Brain microvascular endothelial cell (primary cell): ENCODE measurements around the gene SIL1.

Experiments used
- DNase-seq: peaks from one replicate; pipeline ENCODE4 v3.0.0-alpha.2; 2020
- H3K27ac ChIP-seq: fragments of 250-450 bp; sonication (Bioruptor Pico); 2 replicates; pipeline ENCODE4 v1.5.1; 2020; ENCODE audit warnings: mild to moderate bottlenecking, moderate library complexity
- H3K27me3 ChIP-seq: fragments of 250-450 bp; sonication (Bioruptor Pico); replicated peaks from 2 replicates; pipeline ENCODE4 v1.5.1; 2020; ENCODE audit warnings: mild to moderate bottlenecking
- H3K36me3 ChIP-seq: fragments of 250-450 bp; sonication (Bioruptor Pico); replicated peaks from 2 replicates; pipeline ENCODE4 v1.5.1; 2020; ENCODE audit warnings: mild to moderate bottlenecking
- H3K4me3 ChIP-seq: 2 replicates; pipeline ENCODE4 v1.5.1; 2011; ENCODE audit warnings: low read depth, mild to moderate bottlenecking, control low read depth, low read length, moderate library complexity
- in situ Hi-C: cut with HindIII; loops from 2 replicates; pipeline ENCODE4 v1.10.0; 2017; ENCODE audit warnings: low sequenced_read_pairs, low pct_ligation_motif_present
- TF ChIP-seq, protein P1 (sequence below): IDR thresholded peaks from 2 replicates; pipeline ENCODE4 v1.5.1; 2011; ENCODE audit warnings: low read depth, mild to moderate bottlenecking, moderate library complexity, low read length, control low read depth, inconsistent platforms; ENCODE audit errors: missing control alignments

The SIL1 gene

DNA sequence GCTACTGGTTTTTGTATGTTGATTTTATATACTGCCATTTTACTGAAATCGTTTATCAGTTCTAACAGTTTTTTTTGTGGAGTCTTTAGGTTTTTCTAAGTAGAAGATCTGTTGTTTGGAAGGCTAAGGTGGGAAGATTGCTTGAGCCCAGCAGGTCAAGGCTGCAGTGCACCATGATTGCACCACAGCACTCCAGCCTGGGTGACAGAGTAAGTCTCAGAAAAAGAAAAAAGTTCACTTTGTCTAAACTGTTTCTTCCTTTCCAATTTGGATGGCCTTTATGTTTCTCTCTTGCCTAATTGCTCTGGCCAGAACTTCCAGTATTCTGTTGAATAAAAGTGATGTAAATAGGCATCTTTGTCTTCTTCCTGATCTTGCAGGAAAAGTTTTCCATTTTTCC, 198.5 kb downstream of the SIL1 start:
- H3K27me3 ChIP-seq, result no peaks in the 10 kb centered on the region
- H3K4me3 ChIP-seq, result no peak overlapping the region
- H3K36me3 ChIP-seq, result no peaks in the 10 kb centered on the region
- in situ Hi-C loops, result no loop called here
- H3K27ac ChIP-seq, result no peak overlapping the region
- no peak for DNase-seq
- TF ChIP-seq, protein P1, sequence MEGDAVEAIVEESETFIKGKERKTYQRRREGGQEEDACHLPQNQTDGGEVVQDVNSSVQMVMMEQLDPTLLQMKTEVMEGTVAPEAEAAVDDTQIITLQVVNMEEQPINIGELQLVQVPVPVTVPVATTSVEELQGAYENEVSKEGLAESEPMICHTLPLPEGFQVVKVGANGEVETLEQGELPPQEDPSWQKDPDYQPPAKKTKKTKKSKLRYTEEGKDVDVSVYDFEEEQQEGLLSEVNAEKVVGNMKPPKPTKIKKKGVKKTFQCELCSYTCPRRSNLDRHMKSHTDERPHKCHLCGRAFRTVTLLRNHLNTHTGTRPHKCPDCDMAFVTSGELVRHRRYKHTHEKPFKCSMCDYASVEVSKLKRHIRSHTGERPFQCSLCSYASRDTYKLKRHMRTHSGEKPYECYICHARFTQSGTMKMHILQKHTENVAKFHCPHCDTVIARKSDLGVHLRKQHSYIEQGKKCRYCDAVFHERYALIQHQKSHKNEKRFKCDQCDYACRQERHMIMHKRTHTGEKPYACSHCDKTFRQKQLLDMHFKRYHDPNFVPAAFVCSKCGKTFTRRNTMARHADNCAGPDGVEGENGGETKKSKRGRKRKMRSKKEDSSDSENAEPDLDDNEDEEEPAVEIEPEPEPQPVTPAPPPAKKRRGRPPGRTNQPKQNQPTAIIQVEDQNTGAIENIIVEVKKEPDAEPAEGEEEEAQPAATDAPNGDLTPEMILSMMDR, result no peak

DNA sequence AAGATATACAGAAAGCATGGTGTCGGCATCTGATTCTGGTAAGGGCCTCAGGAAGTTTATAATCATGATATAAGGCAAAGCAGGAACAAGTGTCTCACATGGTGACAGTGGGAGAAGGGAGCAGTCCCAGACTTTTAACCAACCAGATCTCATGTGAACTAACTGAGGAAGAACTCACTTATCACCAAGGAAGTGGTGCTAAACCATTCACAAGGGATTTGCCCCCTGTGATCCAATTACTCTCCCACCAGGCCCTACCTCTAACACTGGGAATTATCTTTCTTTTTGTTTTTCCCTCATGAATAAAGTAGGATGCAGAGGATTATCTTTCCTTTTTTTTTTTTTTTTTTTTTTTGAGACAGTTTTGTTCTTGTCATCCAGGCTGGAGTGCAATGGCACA, 199.6 kb downstream of the SIL1 start:
- TF ChIP-seq, protein P1, result no peak
- Histone ChIP-seq H3K27ac (no peak overlapping the region), H3K27me3 (no peaks in the 10 kb centered on the region), H3K36me3 (no peaks in the 10 kb centered on the region), H3K4me3 (no peak overlapping the region)
- in situ Hi-C loops, result no loop called here
- DNase-seq, result no peak

DNA sequence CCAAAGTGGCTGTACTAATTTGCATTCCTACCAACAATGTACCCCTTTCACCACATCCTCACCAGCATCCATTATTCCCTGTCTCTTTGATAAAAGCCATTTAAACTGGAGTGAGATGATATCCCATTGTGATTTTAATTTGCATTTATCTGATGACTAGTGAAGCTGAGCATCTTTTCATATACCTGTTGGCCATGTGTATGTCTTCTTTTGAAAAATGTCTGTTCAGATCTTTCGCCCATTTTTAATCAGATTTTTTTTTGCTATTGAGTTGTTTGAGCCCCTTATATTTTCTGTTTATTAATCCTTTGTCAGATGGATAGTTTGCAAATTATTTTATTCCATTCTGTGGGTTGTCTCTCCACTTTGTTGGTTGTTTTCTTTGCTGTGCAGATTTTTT, 202.0 kb downstream of the SIL1 start:
- TF ChIP-seq, protein P1, result no peak
- Histone ChIP-seq H3K27ac (no peak overlapping the region), H3K27me3 (no peaks in the 10 kb centered on the region), H3K4me3 (no peak overlapping the region), H3K36me3 (no peaks in the 10 kb centered on the region)
- no peak for DNase-seq
- in situ Hi-C loops, result no loop called here

DNA sequence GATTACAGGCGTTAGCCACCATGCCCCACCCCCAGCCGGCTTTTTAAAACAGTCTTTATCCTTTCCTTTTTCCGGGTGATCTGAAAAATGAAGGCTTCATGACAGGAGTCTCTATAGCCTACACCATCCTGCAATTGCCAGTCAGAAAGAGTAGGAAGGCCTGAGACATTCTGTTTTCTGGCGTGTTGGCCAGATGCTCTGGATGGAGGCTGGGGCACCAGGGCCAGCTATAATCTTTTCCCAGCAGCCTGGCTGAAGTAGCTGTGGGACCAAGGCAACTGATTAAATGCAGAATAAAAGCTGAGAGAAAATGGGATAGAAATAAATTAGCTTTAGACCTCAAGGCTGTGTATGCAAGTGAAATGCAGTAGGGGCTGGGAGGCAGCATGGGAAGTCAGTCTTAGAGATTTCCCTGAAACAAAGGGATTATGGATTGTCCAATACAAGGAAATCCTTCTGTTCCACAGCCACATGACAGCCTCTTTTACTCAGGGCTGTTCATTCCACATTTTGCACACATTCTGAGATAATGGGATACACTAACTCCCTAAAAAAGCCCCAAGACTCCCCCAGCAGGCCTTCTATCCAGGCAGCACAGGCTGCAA, 207.1 kb downstream of the SIL1 start:
- H3K27ac ChIP-seq, result no peak overlapping the region
- H3K27me3 ChIP-seq, result no peaks in the 10 kb centered on the region
- TF ChIP-seq, protein P1, result no peak
- no peak for DNase-seq
- in situ Hi-C loops, result no loop called here
- H3K4me3 ChIP-seq, result no peak overlapping the region
- H3K36me3 ChIP-seq, result no peaks in the 10 kb centered on the region

DNA sequence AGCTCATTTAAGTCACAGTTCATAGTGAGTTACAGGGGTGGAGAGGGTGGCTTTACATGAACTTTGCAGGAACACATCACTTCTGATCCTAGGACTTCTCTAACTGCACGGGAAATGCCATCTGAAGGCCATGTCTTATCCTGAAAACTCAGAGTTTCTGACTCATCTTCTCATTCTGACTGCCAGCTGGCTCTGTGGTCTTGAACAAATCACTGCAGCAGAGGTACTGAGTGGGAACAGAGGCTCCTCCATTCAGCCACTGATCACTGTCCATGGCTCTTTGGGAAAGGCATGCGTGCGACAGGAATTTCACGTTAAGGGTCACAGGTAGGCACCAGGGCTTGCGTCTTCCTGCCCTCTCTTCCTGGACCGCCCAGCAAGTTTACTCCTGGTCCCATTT, 208.4 kb downstream of the SIL1 start:
- peak; percentile 50 for DNase-seq
- no peaks in the 10 kb centered on the region for H3K27me3 ChIP-seq
- in situ Hi-C loops, result no loop called here
- H3K27ac ChIP-seq, result no peak overlapping the region
- no peak overlapping the region for H3K4me3 ChIP-seq
- TF ChIP-seq, protein P1, result no peak
- H3K36me3 ChIP-seq, result no peaks in the 10 kb centered on the region

DNA sequence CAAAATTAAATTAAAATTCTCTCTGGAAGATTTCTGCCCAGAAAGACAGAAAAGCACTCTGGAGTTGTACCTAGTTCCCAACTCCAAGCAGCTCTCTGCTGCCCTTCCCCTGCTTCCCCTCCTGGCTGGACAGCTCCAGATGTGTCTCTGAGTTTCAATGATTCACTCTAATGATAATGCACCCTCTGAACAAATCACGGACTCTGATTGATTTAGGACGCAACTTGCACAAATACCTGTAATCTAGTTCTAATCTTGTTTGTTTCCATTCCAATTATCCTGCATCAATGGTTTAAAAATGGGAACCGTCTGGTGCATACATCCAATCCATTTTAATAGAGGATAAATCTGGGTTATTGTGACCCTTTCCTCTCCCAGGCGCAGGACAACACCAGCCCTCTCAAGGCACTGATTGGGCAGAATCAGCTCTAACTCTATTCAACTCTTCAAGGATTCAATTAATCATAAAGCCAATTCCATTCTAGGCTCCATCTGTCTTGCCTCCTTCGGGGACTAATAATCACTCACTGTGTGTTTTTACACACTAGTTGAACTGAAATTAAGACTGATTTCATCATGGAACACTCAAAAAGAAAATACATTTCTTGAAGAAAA, 211.9 kb downstream of the SIL1 start:
- Histone ChIP-seq H3K4me3 (no peak overlapping the region), H3K27ac (no peak overlapping the region), H3K27me3 (no peaks in the 10 kb centered on the region), H3K36me3 (no peaks in the 10 kb centered on the region)
- TF ChIP-seq, protein P1, result no peak
- in situ Hi-C loops, result no loop called here
- no peak for DNase-seq
